Mesenteric fat pad (tissue), 1 donor: Measurements from ENCODE around the gene EPHA4. TPM values are rescaled to one million over a fixed set of nuclear protein-coding genes. Genes with fewer than 3 reads are reported as not detected.

Experiments used
- DNase-seq: peaks from one replicate; pipeline ENCODE4 v3.0.0-alpha.2; 2020; ENCODE audit warnings: low spot score
- total RNA-seq: library from RNA; stranded (reverse); fragmentation: NEBNext Ultra II Directional; extraction: Animal tissue kit (Norgen Biotek cat#: 25700); gene quantifications from one replicate; pipeline ENCODE4 v1.2.1, GENCODE V29; 2021
- donor health status: DM: yes; HTN: yes; CAD: no.

EPHA4 gene
- total RNA-seq, 1 donor from 2014 or later: 23.1 TPM

- DNase-seq: no peak
Observed at GRCh38 chr2:221571551-221572218, 419 bp downstream of the EPHA4 start.

GRCh38 chr2:221571025-221571550 is 1.0 kb downstream of the EPHA4 start:
- no peak for DNase-seq

DNA sequence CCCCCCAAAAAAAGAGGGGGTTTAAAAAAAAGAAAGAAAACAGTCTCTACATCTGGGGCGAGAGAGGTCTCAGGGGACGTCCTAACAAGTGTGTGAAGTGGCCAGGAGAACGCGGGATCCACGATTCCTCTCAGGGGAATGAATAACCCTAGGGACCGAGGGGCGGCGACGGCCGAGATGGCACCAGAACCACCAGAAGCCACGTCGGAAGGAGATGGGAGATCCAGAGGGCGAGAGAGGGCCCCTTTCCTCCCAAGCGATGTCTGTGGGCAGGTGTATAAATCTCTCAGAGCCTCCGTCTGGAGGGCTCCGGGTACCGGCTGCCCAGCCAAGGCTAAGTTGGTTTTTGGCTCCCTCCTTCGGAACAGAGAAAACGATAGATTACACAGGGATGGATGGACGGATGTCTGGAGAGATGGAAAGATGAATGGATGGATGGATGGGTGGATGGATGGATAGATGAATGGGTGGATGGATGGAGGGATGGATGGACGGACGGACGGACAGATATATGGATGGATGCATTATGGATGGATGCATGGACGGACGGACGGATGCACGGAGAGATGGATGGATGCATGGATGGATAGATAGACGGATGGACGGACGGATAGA is 1.7 kb downstream of the EPHA4 start:
- DNase-seq: no peak

DNA sequence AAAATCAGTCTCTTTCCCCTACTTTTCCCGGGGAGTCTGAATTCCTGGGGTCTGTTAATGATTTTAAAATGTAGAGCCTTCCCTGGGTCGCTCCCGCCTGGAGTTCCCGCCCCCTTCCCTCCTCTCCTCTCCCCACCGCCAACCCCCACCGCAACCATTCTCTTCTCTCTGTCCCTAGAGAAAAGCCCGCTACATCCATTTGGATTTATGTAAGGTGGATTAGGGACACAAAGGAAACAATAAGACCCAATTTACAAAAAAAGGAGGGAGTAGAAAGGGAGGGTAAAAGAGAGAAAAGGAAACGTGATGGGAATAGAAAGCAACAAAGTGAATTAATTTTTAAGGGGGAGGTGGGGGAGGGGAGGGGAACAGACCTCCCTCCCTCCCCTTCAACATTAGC is 2.2 kb downstream of the EPHA4 start:
- no peak for DNase-seq

DNA sequence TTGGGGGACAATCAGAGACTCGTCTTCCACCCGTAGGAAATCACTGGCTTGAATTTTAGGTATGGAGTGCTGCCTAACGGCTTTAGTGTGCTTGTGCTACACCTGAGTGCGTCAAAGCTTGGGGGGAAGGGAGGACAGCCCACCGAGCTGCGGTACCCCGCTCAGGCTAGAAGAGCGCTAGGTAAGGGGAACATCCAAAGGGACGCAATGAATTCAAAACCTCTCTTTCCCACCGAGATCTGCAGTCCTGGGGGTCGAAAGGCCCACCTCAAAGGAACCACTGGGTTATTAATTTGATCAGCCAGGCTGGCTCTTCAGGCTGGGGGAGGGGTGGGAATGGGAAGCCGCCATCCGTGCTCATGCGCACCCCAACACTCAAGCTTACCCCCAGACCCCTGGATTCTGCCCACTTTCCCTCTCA is 2.7 kb downstream of the EPHA4 start:
- no peak for DNase-seq

- DNase-seq: no peak
Observed at GRCh38 chr2:221568299-221568698, 3.8 kb downstream of the EPHA4 start.

DNA sequence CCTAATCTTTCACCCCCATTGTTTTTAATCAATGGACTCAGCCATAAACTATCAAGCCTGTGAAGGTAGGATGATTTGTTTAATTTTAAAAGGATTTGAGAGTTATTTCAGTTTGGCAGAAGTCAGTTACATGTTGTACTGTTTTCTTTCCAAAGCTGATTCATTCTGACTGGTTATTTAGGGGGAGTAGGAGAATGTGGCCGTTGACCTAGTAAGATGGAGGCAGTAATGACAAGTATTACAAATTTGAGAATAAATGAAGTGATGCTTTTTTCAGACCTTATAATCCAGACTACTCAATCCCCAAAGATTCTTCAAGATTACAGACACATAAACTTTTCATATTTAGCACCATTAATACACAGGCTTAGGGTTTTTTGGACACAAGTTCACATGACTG is 4.3 kb downstream of the EPHA4 start:
- no peak for DNase-seq

GRCh38 chr2:221567231-221567760 is 4.8 kb downstream of the EPHA4 start:
- no peak for DNase-seq

DNA sequence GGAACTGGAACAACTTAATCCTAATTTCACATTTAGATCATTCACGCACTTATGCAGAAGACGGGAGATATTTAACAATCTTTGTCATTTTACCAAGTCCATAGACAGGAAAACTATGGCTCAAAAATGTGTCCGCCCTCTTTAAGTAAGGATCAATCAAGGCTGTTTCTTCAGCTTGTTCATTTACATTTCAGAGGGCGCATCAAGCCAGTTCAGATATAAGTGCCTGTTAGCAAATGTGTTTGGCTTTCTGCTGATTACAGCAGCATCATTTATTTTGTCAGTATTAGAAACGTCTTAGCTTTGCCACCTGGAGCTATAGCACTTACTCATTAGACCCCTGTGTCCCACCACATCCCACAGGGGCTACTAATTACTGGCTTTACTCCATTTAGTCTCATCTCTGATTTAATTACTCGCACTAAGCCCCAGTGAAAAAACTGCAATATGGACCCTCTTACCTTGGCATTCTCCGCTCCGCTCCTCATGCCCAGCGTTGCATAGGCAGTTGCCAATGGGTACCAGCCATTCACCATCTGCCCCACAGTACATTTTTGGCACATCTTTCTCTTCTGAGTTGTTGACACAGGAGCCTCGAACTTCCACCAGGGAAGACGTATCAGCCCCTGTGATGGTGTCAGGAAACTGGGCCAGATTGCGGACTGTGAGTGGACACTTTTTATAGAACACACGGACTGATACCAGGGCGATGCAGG is 8.7 kb downstream of the EPHA4 start:
- no peak for DNase-seq

DNA sequence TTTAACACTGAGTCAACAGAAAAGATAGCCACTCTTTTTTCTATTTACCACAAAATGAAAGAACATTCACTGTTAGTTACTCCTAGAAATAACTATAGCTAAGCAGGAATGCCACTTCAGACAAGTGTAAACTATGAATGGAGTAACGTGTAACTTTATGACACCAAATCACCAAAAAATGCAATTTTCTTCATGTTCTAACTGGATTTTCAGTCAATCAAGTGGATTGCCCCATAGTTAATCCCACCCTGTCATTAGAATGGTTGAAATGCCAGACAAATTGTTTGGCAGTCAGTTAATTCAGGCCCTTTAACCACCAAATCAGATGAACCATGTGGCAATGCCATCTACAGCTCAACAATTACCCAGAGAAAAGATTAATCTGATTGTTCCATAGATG is 9.9 kb downstream of the EPHA4 start:
- no peak for DNase-seq

DNA sequence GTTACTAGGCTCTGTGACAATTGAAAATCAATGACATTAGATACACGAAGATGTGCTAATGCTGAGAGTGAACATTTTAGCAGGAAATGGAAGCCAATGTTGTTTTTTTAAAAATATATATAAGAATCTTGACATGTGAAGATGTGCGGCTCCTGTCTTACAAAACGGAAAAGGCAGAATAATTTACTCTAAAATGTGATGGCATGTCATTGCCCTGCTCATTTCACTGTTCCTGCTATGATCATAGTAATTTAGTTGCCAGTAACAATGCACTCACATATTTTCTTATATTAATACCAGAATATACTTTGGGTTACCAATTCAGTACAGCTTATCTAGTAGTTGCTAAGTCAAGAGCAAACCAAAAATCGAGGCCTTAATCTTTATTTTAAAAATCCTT is 10.3 kb downstream of the EPHA4 start:
- DNase-seq: no peak

DNA sequence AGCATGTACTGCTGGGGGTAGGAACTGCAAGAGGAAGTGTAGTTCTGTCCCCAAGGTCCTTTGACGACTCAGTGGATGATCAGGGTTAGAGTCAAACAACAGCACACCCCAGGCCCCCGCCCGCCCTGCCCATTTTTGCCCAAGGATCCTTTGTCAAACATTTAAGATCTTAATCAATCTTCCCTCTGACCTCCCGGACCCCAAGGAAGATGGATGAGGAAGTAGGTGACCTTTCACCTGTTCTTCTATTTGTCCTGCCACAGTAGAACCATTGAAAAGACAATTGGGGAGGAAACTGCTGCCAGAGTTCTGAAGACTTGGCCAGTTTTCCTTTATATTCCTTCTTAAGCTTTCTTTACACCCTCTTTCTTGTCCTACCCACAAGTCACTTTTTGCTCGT is 12.1 kb downstream of the EPHA4 start:
- DNase-seq: no peak

GRCh38 chr2:221558107-221558506 is 14.0 kb downstream of the EPHA4 start:
- no peak for DNase-seq

DNA sequence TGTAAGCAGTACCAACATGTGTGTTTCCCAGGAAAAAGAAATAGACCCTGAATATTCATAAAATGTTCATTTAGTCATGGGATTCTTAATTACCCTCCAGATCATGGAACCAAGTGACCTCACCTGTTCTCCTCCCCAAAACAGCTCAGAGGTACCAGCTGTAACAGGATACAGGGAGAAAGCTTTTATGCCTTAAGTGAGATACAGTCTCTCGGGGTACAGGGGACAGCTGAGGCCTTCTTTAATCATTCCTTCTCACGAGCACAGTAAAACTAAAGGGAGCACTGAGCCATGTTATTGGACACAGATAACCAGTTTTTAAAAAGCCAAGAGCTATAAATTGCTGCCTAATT is 16.6 kb downstream of the EPHA4 start:
- no peak for DNase-seq

GRCh38 chr2:221554769-221555493 is 17.2 kb downstream of the EPHA4 start:
- DNase-seq: no peak

DNA sequence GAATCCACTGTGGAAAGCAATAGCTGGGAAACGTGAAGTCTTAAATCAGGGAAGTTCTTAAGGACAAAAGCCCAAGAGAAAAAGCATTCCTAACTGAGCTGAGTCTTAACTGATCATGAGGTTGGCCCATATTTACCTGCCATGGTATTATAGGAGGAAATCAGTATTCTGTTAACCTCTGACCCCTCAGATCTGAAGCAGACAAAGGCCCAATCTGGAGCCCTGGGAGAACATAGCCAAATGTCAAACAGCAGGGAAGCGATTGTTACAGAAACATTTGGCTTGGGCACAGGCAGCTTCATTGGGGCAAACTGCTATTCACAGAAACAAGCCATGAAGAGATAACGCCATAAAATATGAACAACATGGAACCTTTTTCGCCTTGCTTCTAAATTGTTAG is 18.8 kb downstream of the EPHA4 start:
- no peak for DNase-seq

DNA sequence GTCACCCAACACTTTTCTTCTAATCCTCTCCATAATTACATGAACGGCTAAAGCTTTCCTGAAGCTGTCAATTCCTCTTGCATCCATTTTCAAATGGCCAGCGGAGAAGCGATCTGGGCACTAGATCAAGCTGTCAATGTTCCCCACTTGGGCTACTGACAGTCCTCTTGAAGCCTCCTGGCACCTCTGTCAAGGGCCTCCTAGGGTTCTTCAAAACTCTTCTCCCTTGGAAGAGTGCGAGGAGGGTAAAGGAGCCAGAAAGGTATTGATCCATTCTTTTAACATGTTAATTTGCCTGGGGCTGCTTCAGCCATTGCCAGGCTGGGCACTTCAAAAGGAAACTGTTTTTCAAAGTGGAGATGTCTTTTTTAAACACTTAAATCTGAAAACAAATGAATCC is 19.8 kb downstream of the EPHA4 start:
- DNase-seq: no peak

- no peak for DNase-seq
Observed at GRCh38 chr2:221551864-221552263, 20.2 kb downstream of the EPHA4 start.

GRCh38 chr2:221549143-221549542 is 23.0 kb downstream of the EPHA4 start:
- DNase-seq: no peak

DNA sequence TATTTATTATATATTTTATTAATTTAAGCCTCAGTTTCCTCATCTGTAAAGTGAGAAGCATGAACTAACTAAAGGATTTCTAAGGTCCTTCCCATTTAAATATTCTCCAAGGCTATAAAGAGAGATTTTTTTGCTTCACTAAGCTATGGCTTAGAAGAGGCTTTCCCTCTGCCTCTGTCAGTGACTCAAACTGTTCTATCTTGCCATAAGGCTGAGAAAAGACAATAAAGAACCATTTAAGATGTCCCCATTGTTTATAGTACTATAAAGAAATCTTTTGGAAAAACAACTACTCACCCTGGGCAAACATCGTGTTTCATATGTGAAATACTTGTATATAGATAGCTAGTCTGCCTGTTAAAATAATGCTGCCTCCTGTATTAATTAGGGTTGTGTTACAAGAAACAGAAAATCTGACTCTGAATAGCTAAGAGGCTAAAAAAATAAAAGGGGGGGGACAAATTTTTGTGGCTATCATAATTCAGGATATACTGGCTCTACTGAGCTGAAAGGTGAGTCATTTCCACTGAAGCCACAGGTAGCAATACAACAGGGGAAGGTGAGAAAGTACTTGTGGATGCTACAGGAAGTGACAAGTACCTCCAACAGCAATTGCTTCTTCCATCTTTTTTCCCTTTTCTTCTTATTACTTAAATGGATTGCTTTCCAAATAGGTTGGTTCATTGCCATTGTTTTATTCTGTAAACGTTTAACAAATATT is 25.4 kb downstream of the EPHA4 start:
- no peak for DNase-seq
